HG03457 (cell line): Measurements from ENCODE around the gene AK4.
A peak's percentile ranks its signal among the peaks of the same experiment; 100 is the strongest.
"Not testable (repeated sequence)": the region's sequence is repeated elsewhere in the genome, so short reads cannot be mapped to it uniquely, and the experiment has no call there.

Source experiments
- ATAC-seq: cut with Tn5 transposase; IDR thresholded peaks from one replicate; pipeline ENCODE4 v1.9.1; 2021; ENCODE audit warnings: moderate number of reproducible peaks; ENCODE audit not compliant: unreplicated experiment

AK4 gene

DNA sequence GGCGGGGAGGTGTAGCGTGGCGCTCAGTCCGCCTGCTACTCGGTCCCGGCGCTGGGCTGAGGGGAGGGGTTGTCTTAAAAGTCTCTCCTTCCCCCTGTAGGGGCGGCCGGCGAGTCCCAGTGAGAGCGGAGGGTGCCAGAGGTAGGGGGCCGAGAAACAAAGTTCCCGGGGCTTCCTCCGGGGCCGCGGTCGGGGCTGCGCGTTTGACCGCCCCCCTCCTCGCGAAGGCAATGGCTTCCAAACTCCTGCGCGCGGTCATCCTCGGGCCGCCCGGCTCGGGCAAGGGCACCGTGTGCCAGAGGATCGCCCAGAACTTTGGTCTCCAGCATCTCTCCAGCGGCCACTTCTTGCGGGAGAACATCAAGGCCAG, at the start of gene AK4:
AK4 (plus strand) TSS at position 26 of the 370 bp plus-strand sequence; CDS start at position 231, 205 bp downstream.
- not testable (repeated sequence) for ATAC-seq

- ATAC-seq = no peak
Measured at GRCh38 chr1:65103807-65104206, 44.2 kb upstream of the AK4 start.

DNA sequence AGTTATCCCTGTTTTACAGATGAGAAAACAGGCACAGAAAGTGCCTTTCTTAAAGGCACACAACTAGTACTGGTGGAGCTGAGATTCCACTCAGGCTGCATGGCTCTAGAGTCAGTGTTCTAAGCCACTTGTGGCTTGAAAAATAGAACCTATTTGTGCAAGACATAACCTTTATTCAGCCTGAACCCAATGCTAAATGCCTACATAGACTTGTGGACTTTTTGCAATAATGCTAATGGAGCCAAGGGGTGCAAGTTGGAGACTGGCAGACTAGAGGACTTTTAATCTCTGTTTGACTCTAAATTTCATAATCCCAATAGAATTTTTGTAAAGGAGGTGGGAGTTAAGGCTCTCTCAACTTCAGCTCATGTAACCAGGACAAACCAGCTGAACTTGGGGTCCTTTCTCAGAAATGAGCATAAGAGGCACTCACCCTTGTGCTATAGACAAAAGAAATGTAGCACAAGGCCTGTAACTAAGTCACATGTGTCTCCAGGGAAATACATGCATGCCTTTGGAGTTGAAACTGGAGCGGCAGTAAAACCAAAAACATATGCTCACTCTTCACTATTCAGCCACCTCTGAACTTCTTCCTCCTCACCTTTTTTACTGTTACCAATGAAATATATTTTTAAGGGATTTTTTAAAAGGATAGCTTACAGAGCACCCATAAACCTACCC, 43.0 kb upstream of the AK4 start:
- no peak for ATAC-seq

- ATAC-seq = no peak
Measured at GRCh38 chr1:65105596-65105995, 42.4 kb upstream of the AK4 start.

GRCh38 chr1:65108025-65108642, 39.9 kb upstream of the AK4 start:
- ATAC-seq = no peak

DNA sequence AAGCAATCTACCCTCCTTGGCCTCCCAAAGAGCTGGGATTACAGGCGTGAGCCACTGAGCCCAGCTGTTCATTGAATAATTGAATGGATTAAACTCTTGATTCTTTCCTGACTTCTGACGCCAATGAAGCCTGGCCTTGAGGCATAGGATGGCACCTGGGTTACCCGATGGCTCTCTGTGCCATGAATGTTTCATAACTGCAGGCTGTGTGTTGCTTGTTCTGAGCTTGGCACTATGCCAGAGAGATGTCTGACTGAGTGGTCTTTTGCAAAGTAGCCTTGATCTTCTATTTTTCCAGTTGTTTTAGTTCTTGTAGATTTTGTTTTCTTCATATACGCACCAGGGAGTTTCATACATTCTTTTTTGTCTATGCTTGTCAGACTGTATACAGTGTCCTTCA, 38.5 kb upstream of the AK4 start:
- no peak for ATAC-seq

DNA sequence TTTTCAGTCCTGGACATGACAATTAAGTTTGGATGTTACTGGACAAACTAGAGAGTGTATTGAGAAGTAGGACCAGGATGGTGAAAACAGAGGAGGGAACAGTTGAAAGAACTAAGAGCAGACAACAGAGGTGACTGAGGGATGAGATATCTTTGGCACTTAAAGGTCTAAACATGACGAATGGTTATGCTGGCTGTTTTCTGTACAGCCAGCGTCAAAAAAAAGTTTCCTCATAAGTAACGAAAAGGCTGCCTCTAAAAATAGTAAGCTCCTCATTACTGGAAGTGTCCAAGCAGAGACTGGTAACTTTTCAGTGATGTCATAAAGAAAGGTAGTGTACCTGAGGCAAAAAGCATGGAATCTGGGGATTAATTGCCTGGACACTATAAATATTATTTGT, 35.2 kb upstream of the AK4 start:
- ATAC-seq = no peak

- ATAC-seq = no peak
Measured at GRCh38 chr1:65113298-65113697, 34.7 kb upstream of the AK4 start.

DNA sequence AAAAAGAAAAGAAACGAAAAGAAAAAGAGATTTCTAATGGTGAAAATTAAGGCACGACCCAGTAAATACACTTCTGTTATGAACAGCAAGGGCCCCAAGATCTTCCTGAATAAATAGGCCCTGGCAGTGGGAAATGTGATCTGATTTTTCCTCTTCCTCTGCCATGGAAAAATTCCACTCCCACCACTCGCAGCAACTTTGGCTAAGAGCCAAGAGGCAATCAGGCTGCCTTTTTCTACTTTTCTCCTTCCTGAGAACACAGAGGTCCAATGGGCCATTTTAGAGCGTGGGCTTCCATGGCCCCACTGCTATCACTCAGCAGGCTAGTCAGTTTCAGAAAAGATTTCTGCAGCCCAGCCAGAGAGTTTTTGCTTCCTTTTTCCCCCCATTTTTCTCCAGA, 33.7 kb upstream of the AK4 start:
- no peak for ATAC-seq

DNA sequence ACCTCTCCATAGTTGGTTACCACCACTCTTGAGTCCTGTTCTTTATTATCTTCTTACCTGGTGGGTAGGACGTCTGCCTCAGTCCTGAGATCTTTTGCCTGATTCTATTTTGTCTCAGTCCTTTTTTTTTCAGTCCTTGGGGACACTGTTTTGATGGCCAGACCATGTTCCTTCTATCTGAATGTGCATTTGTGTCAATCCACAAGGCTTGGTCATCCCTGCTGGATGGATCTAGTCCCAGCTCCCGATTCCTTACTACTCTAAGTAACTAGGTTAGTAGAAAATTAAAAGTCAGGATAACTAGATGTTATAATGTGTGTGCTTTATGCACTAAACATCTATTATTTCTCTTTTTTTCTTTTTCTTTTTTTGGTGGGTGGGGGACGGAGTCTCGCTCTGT, 28.1 kb upstream of the AK4 start:
- ATAC-seq = no peak

DNA sequence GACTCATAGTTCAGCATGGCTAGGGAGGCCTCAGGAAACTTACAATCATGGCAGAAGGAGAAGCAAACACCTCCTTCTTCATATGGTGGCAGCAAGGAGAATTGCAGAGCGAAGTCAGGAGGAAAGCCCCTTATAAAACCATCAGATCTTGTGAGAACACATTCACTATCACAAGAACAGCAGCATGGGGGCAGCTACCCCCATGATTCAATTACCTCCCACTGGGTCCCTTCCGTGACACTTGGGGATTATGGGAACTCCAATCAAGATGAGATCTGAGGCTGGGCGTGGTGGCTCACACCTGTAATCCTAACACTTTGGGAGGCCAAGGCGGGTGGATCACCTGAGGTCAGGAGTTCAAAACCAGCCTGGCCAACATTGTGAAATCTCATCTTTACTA, 18.9 kb upstream of the AK4 start:
- ATAC-seq = not testable (repeated sequence)

GRCh38 chr1:65138524-65138923, 9.5 kb upstream of the AK4 start:
- no peak for ATAC-seq

GRCh38 chr1:65139793-65140192, 8.2 kb upstream of the AK4 start:
- not testable (repeated sequence) for ATAC-seq

GRCh38 chr1:65141394-65141793, 6.6 kb upstream of the AK4 start:
- ATAC-seq = no peak

- ATAC-seq = no peak
Measured at GRCh38 chr1:65141918-65142317, 6.1 kb upstream of the AK4 start.

GRCh38 chr1:65143112-65143658, 4.8 kb upstream of the AK4 start:
- not testable (repeated sequence) for ATAC-seq

- no peak for ATAC-seq
Measured at GRCh38 chr1:65146908-65147423, 1.0 kb upstream of the AK4 start.

- ATAC-seq = peak; percentile 44
Measured at GRCh38 chr1:65147424-65148177, 402 bp upstream of the AK4 start.

GRCh38 chr1:65148548-65149350, 746 bp downstream of the AK4 start:
- ATAC-seq = peak; percentile 48

GRCh38 chr1:65149351-65150107, 1.5 kb downstream of the AK4 start:
- no peak for ATAC-seq
